Measurements from ENCODE around the gene COG6. TPM values are rescaled to one million over a fixed set of nuclear protein-coding genes. Genes with fewer than 3 reads are reported as not detected.

The COG6 gene
- total and polyA plus RNA-seq, 2 experiments from 2014 or later = 35.2 to 40.4 TPM

- H4K20me1 ChIP-seq (ENCODE audit: insufficient read depth) = no peaks in the 10 kb centered on the region
- no peaks in the 10 kb centered on the region for H3K4me1 ChIP-seq (ENCODE audit: insufficient read depth)
- H3K27ac ChIP-seq = no peak overlapping the region
- H2AFZ ChIP-seq = no peak overlapping the region
- WGBS, 2 experiments (ENCODE audit: low coverage in 1 of 2, low lambda C conversion rate in 2 of 2, missing lambda C conversion rate in 2 of 2) = 98 to 99% methylated on average over 3 of the region's 3 CpGs
- H3K79me2 ChIP-seq (ENCODE audit: insufficient read depth) = no peaks in the 10 kb centered on the region
- no peak for DNase-seq
- H3K9me3 ChIP-seq (ENCODE audit: low read depth) = no peaks in the 10 kb centered on the region
- TF ChIP-seq EZH2 (IDR thresholded peaks at IDR 0.05; ENCODE audit: insufficient read depth, poor library complexity, severe bottlenecking) = no peak
- no peak for TF ChIP-seq EZH2phosphoT487 (IDR thresholded peaks at IDR 0.05; ENCODE audit: insufficient read depth, low read depth)
- no peak overlapping the region for H3K4me3 ChIP-seq
- no peaks in the 10 kb centered on the region for H3K27me3 ChIP-seq (replicated peaks; ENCODE audit: insufficient read depth)
- H3F3A ChIP-seq (ENCODE audit: insufficient read depth) = no peaks in the 10 kb centered on the region
- no peaks in the 10 kb centered on the region for H3K9me2 ChIP-seq (ENCODE audit: insufficient read depth)
- in situ Hi-C loops (cut with MboI) = no loop called here
- no peak overlapping the region for H3K9ac ChIP-seq
- H3K4me2 ChIP-seq (ENCODE audit: unreplicated experiment) = no peak overlapping the region
- peaks cover 17% of the 10 kb centered on the region for H3K36me3 ChIP-seq (ENCODE audit: low read depth)
Measured at GRCh38 chr13:39740761-39741160, 85.3 kb downstream of the COG6 start.

DNA sequence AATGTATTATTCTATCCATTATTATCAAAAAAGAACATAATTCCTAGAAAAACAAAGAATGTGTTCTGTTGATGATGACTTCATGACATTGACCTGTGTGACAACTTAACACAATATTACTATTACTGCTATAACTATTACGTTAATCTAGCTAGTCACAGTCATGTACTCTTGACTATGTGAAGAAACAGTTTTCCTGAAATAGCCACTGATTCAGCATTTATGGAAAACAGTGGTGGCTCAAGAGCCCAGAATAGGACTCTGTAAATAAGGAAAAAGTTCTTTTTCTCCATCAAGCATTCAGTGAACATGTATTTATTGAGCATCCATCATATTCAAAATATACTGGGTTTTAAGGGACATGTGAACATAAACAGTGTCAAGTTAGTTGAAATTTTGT is 93.5 kb downstream of the COG6 start:
- Histone ChIP-seq H3K79me2 (ENCODE audit: insufficient read depth) (no peaks in the 10 kb centered on the region), H3K4me1 (ENCODE audit: insufficient read depth) (no peaks in the 10 kb centered on the region), H2AFZ (no peak overlapping the region), H3K9me3 (ENCODE audit: low read depth) (no peaks in the 10 kb centered on the region), H3K27ac (no peak overlapping the region), H3K4me2 (ENCODE audit: unreplicated experiment) (no peak overlapping the region), H3K27me3 (replicated peaks; ENCODE audit: insufficient read depth) (no peaks in the 10 kb centered on the region), H3K9ac (no peak overlapping the region), H3K36me3 (ENCODE audit: low read depth) (peaks cover 8% of the 10 kb centered on the region), H3K9me2 (ENCODE audit: insufficient read depth) (no peaks in the 10 kb centered on the region), H3F3A (ENCODE audit: insufficient read depth) (no peaks in the 10 kb centered on the region), H3K4me3 (no peak overlapping the region), H4K20me1 (ENCODE audit: insufficient read depth) (no peaks in the 10 kb centered on the region)
- in situ Hi-C loops (cut with MboI) = no loop called here
- DNase-seq = no peak
- TF ChIP-seq EZH2 (IDR thresholded peaks at IDR 0.05; ENCODE audit: insufficient read depth, poor library complexity, severe bottlenecking) (no peak), EZH2phosphoT487 (IDR thresholded peaks at IDR 0.05; ENCODE audit: insufficient read depth, low read depth) (no peak)
- 92 to 96% methylated on average over 1 of the region's 1 CpG for WGBS, 2 experiments (ENCODE audit: low coverage in 1 of 2, low lambda C conversion rate in 2 of 2, missing lambda C conversion rate in 2 of 2)

DNA sequence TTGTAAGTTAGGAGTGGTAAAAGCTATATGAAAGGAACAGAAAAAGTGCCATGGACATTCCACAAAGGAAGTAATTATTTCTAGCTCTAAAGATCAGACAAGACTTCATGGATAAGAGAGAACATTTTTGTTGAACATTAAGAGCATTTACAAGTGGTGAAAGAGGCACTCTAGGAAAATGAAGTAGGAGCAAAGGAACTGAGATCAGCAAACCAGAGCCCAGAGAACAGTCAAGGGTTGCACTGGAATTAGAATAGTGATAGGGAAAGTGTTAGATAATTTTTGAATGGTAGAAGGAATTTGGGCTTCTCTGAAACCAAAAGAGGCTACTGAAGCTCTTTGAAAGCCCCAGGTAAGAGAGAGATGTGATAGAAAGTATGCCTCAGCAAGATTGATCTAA is 94.1 kb downstream of the COG6 start:
- TF ChIP-seq EZH2 (IDR thresholded peaks at IDR 0.05; ENCODE audit: insufficient read depth, poor library complexity, severe bottlenecking) (no peak), EZH2phosphoT487 (IDR thresholded peaks at IDR 0.05; ENCODE audit: insufficient read depth, low read depth) (no peak)
- no peak for DNase-seq
- no peaks in the 10 kb centered on the region for H3K4me1 ChIP-seq (ENCODE audit: insufficient read depth)

DNA sequence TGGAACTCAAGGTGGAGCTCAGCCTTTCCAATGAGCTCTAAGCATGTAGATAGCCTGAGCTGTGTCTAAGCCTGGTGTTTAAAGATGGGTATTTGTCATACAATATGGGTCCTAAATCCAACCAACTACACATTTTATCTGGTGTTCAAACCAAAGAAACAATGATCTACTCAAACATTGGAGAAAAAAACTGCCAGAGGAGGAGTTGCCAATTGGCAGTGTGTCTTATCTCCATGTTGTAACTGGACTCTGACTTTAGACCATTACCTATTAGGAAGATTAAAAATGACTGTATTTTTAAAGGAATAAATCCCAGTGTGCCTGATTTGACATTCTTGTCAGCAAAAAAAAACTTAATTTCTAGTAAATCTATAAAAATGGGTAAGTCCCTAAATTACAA is 96.3 kb downstream of the COG6 start:
- Histone ChIP-seq H3K27ac (no peak overlapping the region), H3K9ac (no peak overlapping the region), H3K4me2 (ENCODE audit: unreplicated experiment) (no peak overlapping the region), H3K79me2 (ENCODE audit: insufficient read depth) (no peaks in the 10 kb centered on the region), H3F3A (ENCODE audit: insufficient read depth) (no peaks in the 10 kb centered on the region), H2AFZ (no peak overlapping the region), H3K9me3 (ENCODE audit: low read depth) (no peaks in the 10 kb centered on the region), H3K36me3 (ENCODE audit: low read depth) (peaks cover 11% of the 10 kb centered on the region), H3K4me1 (ENCODE audit: insufficient read depth) (no peaks in the 10 kb centered on the region), H4K20me1 (ENCODE audit: insufficient read depth) (no peaks in the 10 kb centered on the region), H3K4me3 (no peak overlapping the region), H3K27me3 (replicated peaks; ENCODE audit: insufficient read depth) (no peaks in the 10 kb centered on the region), H3K9me2 (ENCODE audit: insufficient read depth) (no peaks in the 10 kb centered on the region)
- in situ Hi-C loops (cut with MboI) = no loop called here
- DNase-seq = no peak
- TF ChIP-seq EZH2phosphoT487 (IDR thresholded peaks at IDR 0.05; ENCODE audit: insufficient read depth, low read depth) (no peak), EZH2 (IDR thresholded peaks at IDR 0.05; ENCODE audit: insufficient read depth, poor library complexity, severe bottlenecking) (no peak)

More for the DNA sequence above, 94.1 kb downstream of the COG6 start:
- Histone ChIP-seq H3K36me3 (ENCODE audit: low read depth) (peaks cover 11% of the 10 kb centered on the region), H3K4me3 (no peak overlapping the region), H3F3A (ENCODE audit: insufficient read depth) (no peaks in the 10 kb centered on the region), H3K79me2 (ENCODE audit: insufficient read depth) (no peaks in the 10 kb centered on the region), H3K9ac (no peak overlapping the region), H4K20me1 (ENCODE audit: insufficient read depth) (no peaks in the 10 kb centered on the region), H3K27me3 (replicated peaks; ENCODE audit: insufficient read depth) (no peaks in the 10 kb centered on the region), H3K4me2 (ENCODE audit: unreplicated experiment) (no peak overlapping the region), H3K9me3 (ENCODE audit: low read depth) (no peaks in the 10 kb centered on the region), H3K9me2 (ENCODE audit: insufficient read depth) (no peaks in the 10 kb centered on the region), H2AFZ (no peak overlapping the region), H3K27ac (no peak overlapping the region)
- in situ Hi-C loops (cut with MboI) = no loop called here

GRCh38 chr13:39760521-39760920 is 105.1 kb downstream of the COG6 start:
- WGBS, 2 experiments (ENCODE audit: low coverage in 1 of 2, low lambda C conversion rate in 2 of 2, missing lambda C conversion rate in 2 of 2) = 94 to 97% methylated on average over 1 of the region's 1 CpG
- in situ Hi-C loops (cut with MboI) = no loop called here

More at GRCh38 chr13:39760521-39760920, 105.1 kb downstream of the COG6 start:
- Histone ChIP-seq H2AFZ (no peak overlapping the region), H3K4me2 (ENCODE audit: unreplicated experiment) (no peak overlapping the region), H3K27me3 (replicated peaks; ENCODE audit: insufficient read depth) (no peaks in the 10 kb centered on the region), H3K9ac (no peak overlapping the region), H4K20me1 (ENCODE audit: insufficient read depth) (no peaks in the 10 kb centered on the region), H3K27ac (no peak overlapping the region), H3K4me1 (ENCODE audit: insufficient read depth) (no peaks in the 10 kb centered on the region), H3K36me3 (ENCODE audit: low read depth) (no peaks in the 10 kb centered on the region), H3K79me2 (ENCODE audit: insufficient read depth) (no peaks in the 10 kb centered on the region), H3K9me2 (ENCODE audit: insufficient read depth) (no peaks in the 10 kb centered on the region), H3K9me3 (ENCODE audit: low read depth) (no peaks in the 10 kb centered on the region), H3F3A (ENCODE audit: insufficient read depth) (peaks cover 6% of the 10 kb centered on the region; the same call in 1 of the 2 replicates), H3K4me3 (no peak overlapping the region)
- no peak for DNase-seq
- no peak for TF ChIP-seq EZH2phosphoT487 (IDR thresholded peaks at IDR 0.05; ENCODE audit: insufficient read depth, low read depth)
- TF ChIP-seq EZH2 (IDR thresholded peaks at IDR 0.05; ENCODE audit: insufficient read depth, poor library complexity, severe bottlenecking) = no peak

All from GM23248 (cell line).